H9 (cell line): ENCODE measurements around the gene SLC7A4. TPM values are rescaled to one million over a fixed set of nuclear protein-coding genes. Genes with fewer than 3 reads are reported as not detected.

ENCODE experiments used
- DNase-seq: peaks from one replicate; pipeline ENCODE4 v3.0.0-alpha.2; 2017
- H2AFZ ChIP-seq: one replicate; pipeline ENCODE4 v1.6.1; 2013; ENCODE audit warnings: mild to moderate bottlenecking, low read length, control low read depth, moderate library complexity
- H2AK5ac ChIP-seq: 2 replicates; pipeline ENCODE4 v1.6.1; 2013; ENCODE audit warnings: low read length, control low read depth, mixed read lengths; ENCODE audit not compliant: insufficient read length
- H2BK120ac ChIP-seq: one replicate; pipeline ENCODE4 v1.6.1; 2013; ENCODE audit warnings: low read depth, mild to moderate bottlenecking, low read length, control low read depth, inconsistent platforms; ENCODE audit not compliant: poor library complexity, severe bottlenecking
- H2BK12ac ChIP-seq: 2 replicates; pipeline ENCODE4 v1.6.1; 2013; ENCODE audit warnings: low read length, control low read depth, mixed read lengths, low read depth; ENCODE audit not compliant: insufficient read length
- H2BK15ac ChIP-seq: 2 replicates; pipeline ENCODE4 v1.6.1; 2013; ENCODE audit warnings: low read depth, low read length, control low read depth
- H2BK20ac ChIP-seq: one replicate; pipeline ENCODE4 v1.6.1; 2013; ENCODE audit warnings: low read depth, mild to moderate bottlenecking, low read length, control low read depth, inconsistent platforms; ENCODE audit not compliant: poor library complexity, severe bottlenecking
- H2BK5ac ChIP-seq: 2 replicates; pipeline ENCODE4 v1.6.1; 2013; ENCODE audit warnings: low read length, control low read depth, mixed read lengths; ENCODE audit not compliant: insufficient read length
- H3K14ac ChIP-seq: 2 replicates; pipeline ENCODE4 v1.6.1; 2013; ENCODE audit warnings: low read length, control low read depth; ENCODE audit not compliant: insufficient read depth
- H3K18ac ChIP-seq: 2 replicates; pipeline ENCODE4 v1.6.1; 2013; ENCODE audit warnings: low read depth, mild to moderate bottlenecking, mixed read lengths, low read length, control low read depth; ENCODE audit not compliant: insufficient read length
- H3K23ac ChIP-seq: 2 replicates; pipeline ENCODE4 v1.6.1; 2013; ENCODE audit warnings: low read length, control low read depth, mixed read lengths, low read depth; ENCODE audit not compliant: insufficient read length
- H3K23me2 ChIP-seq: 2 replicates; pipeline ENCODE4 v1.6.1; 2013; ENCODE audit warnings: low read depth, mild to moderate bottlenecking, mixed read lengths, low read length, control low read depth; ENCODE audit not compliant: insufficient read length, poor library complexity, severe bottlenecking
- H3K27ac ChIP-seq: 2 replicates; pipeline ENCODE4 v1.5.1; 2013; ENCODE audit warnings: low read length, control low read depth, mixed read lengths, low read depth; ENCODE audit not compliant: insufficient read length
- H3K27me3 ChIP-seq: 2 replicates; pipeline ENCODE4 v1.6.1; 2013; ENCODE audit warnings: low read length, control low read depth, inconsistent platforms; ENCODE audit not compliant: insufficient read depth
- H3K4ac ChIP-seq: 2 replicates; pipeline ENCODE4 v1.6.1; 2013; ENCODE audit warnings: low read depth, mild to moderate bottlenecking, control low read depth, inconsistent platforms, low read length, moderate library complexity
- H3K4me1 ChIP-seq: 2 replicates; pipeline ENCODE4 v1.6.1; 2013; ENCODE audit warnings: low read length, control low read depth, inconsistent platforms; ENCODE audit not compliant: insufficient read depth
- H3K4me2 ChIP-seq: 2 replicates; pipeline ENCODE4 v1.6.1; 2013; ENCODE audit warnings: low read length, control low read depth, mixed read lengths; ENCODE audit not compliant: insufficient read length, insufficient read depth
- H3K56ac ChIP-seq: 2 replicates; pipeline ENCODE4 v1.6.1; 2013; ENCODE audit warnings: low read depth, mild to moderate bottlenecking, mixed read lengths, low read length, control low read depth; ENCODE audit not compliant: insufficient read length
- H3K79me1 ChIP-seq: 2 replicates; pipeline ENCODE4 v1.6.1; 2013; ENCODE audit warnings: low read depth, mild to moderate bottlenecking, moderate library complexity, low read length, control low read depth, inconsistent platforms; ENCODE audit not compliant: insufficient read depth, poor library complexity, severe bottlenecking
- H3K79me2 ChIP-seq: 2 replicates; pipeline ENCODE4 v1.6.1; 2013; ENCODE audit warnings: low read length, control low read depth, inconsistent platforms; ENCODE audit not compliant: insufficient read depth
- H3K9ac ChIP-seq: 2 replicates; pipeline ENCODE4 v1.6.1; 2013; ENCODE audit warnings: low read length, control low read depth, mixed read lengths; ENCODE audit not compliant: insufficient read length; ENCODE audit errors: extremely low read depth
- H3K9me3 ChIP-seq: one replicate; pipeline ENCODE4 v1.6.1; 2013; ENCODE audit warnings: low read depth, low read length, inconsistent platforms; ENCODE audit not compliant: control insufficient read depth
- H3T11ph ChIP-seq: one replicate; pipeline ENCODE4 v1.6.1; 2013; ENCODE audit warnings: mild to moderate bottlenecking, low read length, control low read depth, inconsistent platforms
- H4K20me1 ChIP-seq: one replicate; pipeline ENCODE4 v1.6.1; 2013; ENCODE audit not compliant: control insufficient read depth, insufficient read length, insufficient read depth
- H4K5ac ChIP-seq: 2 replicates; pipeline ENCODE4 v1.6.1; 2013; ENCODE audit warnings: low read depth, mild to moderate bottlenecking, mixed read lengths, low read length, control low read depth; ENCODE audit not compliant: insufficient read length
- H4K8ac ChIP-seq: replicated peaks from 2 replicates; pipeline ENCODE4 v1.6.1; 2013; ENCODE audit warnings: low read length, control low read depth, mixed read lengths, low read depth; ENCODE audit not compliant: insufficient read length
- H4K91ac ChIP-seq: 2 replicates; pipeline ENCODE4 v1.6.1; 2013; ENCODE audit warnings: low read depth, mild to moderate bottlenecking, moderate library complexity, mixed read lengths, low read length, control low read depth; ENCODE audit not compliant: insufficient read length
- H3K27ac Mint-ChIP-seq, 3 experiments: 2 replicates in 2 of 3; 3 replicates in 1 of 3; pipeline ENCODE4 v1.8.0; 2020 to 2021; ENCODE audit warnings: mixed read lengths in 3 of 3, mild to moderate bottlenecking in 1 of 3, moderate library complexity in 1 of 3
- H3K27me3 Mint-ChIP-seq: 2 replicates; pipeline ENCODE4 v1.8.0; 2021; ENCODE audit warnings: low read depth, mild to moderate bottlenecking, moderate library complexity, mixed read lengths
- H3K36me3 Mint-ChIP-seq, 3 experiments: 2 replicates in 2 of 3; 3 replicates in 1 of 3; pipeline ENCODE4 v1.8.0; 2020 to 2021; ENCODE audit warnings: low read depth in 3 of 3, mixed read lengths in 3 of 3; ENCODE audit not compliant: insufficient read depth in 1 of 3
- H3K4me1 Mint-ChIP-seq, 2 experiments: 2 replicates each; pipeline ENCODE4 v1.8.0; 2020; ENCODE audit warnings: mixed read lengths in 2 of 2
- H3K4me3 Mint-ChIP-seq, 2 experiments: 2 replicates in 1 of 2; 3 replicates in 1 of 2; pipeline ENCODE4 v1.8.0; 2020 to 2021; ENCODE audit warnings: mild to moderate bottlenecking in 2 of 2, mixed read lengths in 2 of 2, moderate library complexity in 1 of 2
- H3K9me3 Mint-ChIP-seq, 2 experiments: 2 replicates in 1 of 2; 3 replicates in 1 of 2; pipeline ENCODE4 v1.8.0; 2020; ENCODE audit warnings: mild to moderate bottlenecking in 2 of 2, mixed read lengths in 2 of 2, moderate library complexity in 1 of 2
- WGBS: extraction: QIAGEN DNeasy Blood & Tissue Kit; methylation state at CpG from one replicate; pipeline ENCODE4 v1.1.7; 2013; ENCODE audit warnings: missing lambda C conversion rate, low lambda C conversion rate, mixed read lengths; ENCODE audit not compliant: insufficient read length; ENCODE audit errors: extremely low coverage; 5-methylcytosine and 5-hydroxymethylcytosine counted together
- total RNA-seq: library from RNA; stranded (reverse); gene quantifications from 2 replicates; pipeline ENCODE4 v1.2.1, GENCODE V29; 2021
- TF ChIP-seq, protein P1 (sequence below): fragments of 200-600 bp; sonication (generic); conservative IDR thresholded peaks from 3 replicates; pipeline ENCODE4 v1.8.0; 2021; ENCODE audit warnings: antibody characterized with exemption, mild to moderate bottlenecking

SLC7A4 gene
- total RNA-seq, 1 experiment from 2014 or later = 0.09 TPM

DNA sequence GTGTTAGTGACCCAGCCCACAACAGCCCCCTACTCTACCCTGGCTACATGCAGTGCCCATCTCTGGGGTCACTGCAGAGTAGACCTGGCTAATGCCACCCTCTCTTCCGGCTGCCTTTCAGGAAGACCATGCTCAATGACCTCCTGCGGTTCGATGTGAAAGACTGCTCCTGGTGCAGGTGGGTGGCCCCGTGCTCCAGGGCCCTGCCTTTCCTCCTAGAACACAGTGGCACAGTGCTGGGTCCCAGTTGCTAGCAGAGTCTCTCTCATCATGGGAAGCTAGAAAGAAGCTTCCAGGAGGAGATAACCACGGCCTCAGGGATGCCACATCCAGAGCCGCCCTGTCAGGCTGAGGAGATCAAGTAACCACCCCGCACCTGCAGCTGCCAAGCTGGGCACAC, 46.6 kb downstream of the SLC7A4 start:
- no peak overlapping the region for H2AFZ ChIP-seq
- H3K14ac ChIP-seq = no peak overlapping the region
- H3K4me2 ChIP-seq = no peak overlapping the region
- no peak overlapping the region for H2BK20ac ChIP-seq
- TF ChIP-seq, protein P1, sequence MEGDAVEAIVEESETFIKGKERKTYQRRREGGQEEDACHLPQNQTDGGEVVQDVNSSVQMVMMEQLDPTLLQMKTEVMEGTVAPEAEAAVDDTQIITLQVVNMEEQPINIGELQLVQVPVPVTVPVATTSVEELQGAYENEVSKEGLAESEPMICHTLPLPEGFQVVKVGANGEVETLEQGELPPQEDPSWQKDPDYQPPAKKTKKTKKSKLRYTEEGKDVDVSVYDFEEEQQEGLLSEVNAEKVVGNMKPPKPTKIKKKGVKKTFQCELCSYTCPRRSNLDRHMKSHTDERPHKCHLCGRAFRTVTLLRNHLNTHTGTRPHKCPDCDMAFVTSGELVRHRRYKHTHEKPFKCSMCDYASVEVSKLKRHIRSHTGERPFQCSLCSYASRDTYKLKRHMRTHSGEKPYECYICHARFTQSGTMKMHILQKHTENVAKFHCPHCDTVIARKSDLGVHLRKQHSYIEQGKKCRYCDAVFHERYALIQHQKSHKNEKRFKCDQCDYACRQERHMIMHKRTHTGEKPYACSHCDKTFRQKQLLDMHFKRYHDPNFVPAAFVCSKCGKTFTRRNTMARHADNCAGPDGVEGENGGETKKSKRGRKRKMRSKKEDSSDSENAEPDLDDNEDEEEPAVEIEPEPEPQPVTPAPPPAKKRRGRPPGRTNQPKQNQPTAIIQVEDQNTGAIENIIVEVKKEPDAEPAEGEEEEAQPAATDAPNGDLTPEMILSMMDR = no peak
- no peak for DNase-seq
- no peak overlapping the region for H2BK15ac ChIP-seq
- no peak overlapping the region for H3K56ac ChIP-seq
- no CpG with 5 or more reads among the region's 7 CpGs for WGBS
- H3K23ac ChIP-seq = no peak overlapping the region
- no peak overlapping the region for H3K9ac ChIP-seq
- no peak overlapping the region for H4K8ac ChIP-seq
- H4K5ac ChIP-seq = no peak overlapping the region
- no peak overlapping the region for H4K91ac ChIP-seq
- H3K79me1 ChIP-seq = no peaks in the 10 kb centered on the region
- no peak overlapping the region for H2BK120ac ChIP-seq
- no peaks in the 10 kb centered on the region; the same call in 1 of the 2 replicates for H3K27me3 Mint-ChIP-seq
- H2BK12ac ChIP-seq = no peak overlapping the region
- H3K79me2 ChIP-seq = no peaks in the 10 kb centered on the region
- H3K4me3 Mint-ChIP-seq = no peak overlapping the region
- peaks cover 0 to 32% (median 21%) of the 10 kb centered on the region in 3 experiments; a peak in 6 of 7 replicates for H3K36me3 Mint-ChIP-seq
- H3K4ac ChIP-seq = no peak overlapping the region
- no peaks in the 10 kb centered on the region for H3K9me3 ChIP-seq
- no peaks in the 10 kb centered on the region for H3K27me3 ChIP-seq
- no peaks in the 10 kb centered on the region; a peak in 1 of 5 replicates for H3K9me3 Mint-ChIP-seq
- peaks cover 11% of the 10 kb centered on the region for H3K23me2 ChIP-seq
- no peaks in the 10 kb centered on the region for H4K20me1 ChIP-seq
- no peak overlapping the region for H3T11ph ChIP-seq
- H2BK5ac ChIP-seq = no peak overlapping the region
- no peak overlapping the region for H3K18ac ChIP-seq
- H2AK5ac ChIP-seq = no peak overlapping the region
- 0 out of 2 replicates have a peak, but pooled peaks cover 2% of the 10 kb centered on the region for H3K4me1 ChIP-seq
- H3K4me1 Mint-ChIP-seq = peaks cover 15 to 16% of the 10 kb centered on the region in 2 experiments
- no peak overlapping the region for H3K27ac Mint-ChIP-seq
- H3K27ac ChIP-seq = no peak overlapping the region
